Esophagus muscularis mucosa (tissue), 4 donors: Measurements from ENCODE around the gene PSMB7. TPM values are rescaled to one million over a fixed set of nuclear protein-coding genes. Genes with fewer than 3 reads are reported as not detected.
"Not testable (repeated sequence)": the region's sequence is repeated elsewhere in the genome, so short reads cannot be mapped to it uniquely, and the experiment has no call there.

Experiments used
- DNase-seq: peaks from one replicate; pipeline ENCODE4 v3.0.0-alpha.2; 2017; ENCODE audit errors: extremely low spot score
- H3K27ac ChIP-seq, 4 donors: fragments of 200-600 bp; sonication (generic); replicated peaks in 1 of 4; 1 replicate in 3 of 4; 2 replicates in 1 of 4; pipeline ENCODE4 v1.5.1; 2016 to 2019; ENCODE audit warnings: mild to moderate bottlenecking in 1 of 4
- H3K27me3 ChIP-seq, 4 donors: fragments of 200-600 bp; sonication (generic); one replicate each; pipeline versions ENCODE4 v1.5.1 to v1.6.0; 2016 to 2019
- H3K36me3 ChIP-seq, 4 donors: fragments of 200-600 bp; sonication (generic); one replicate each; pipeline ENCODE4 v1.5.1; 2016 to 2019
- H3K4me1 ChIP-seq, 4 donors: fragments of 200-600 bp; sonication (generic); one replicate each; pipeline ENCODE4 v1.5.1; 2016 to 2019
- H3K4me3 ChIP-seq, 4 donors: fragments of 200-600 bp; sonication (generic); 1 replicate in 2 of 4; 2 replicates in 2 of 4; pipeline ENCODE4 v1.5.1; 2016 to 2019; ENCODE audit warnings: mild to moderate bottlenecking in 4 of 4, moderate library complexity in 1 of 4
- H3K9me3 ChIP-seq, 4 donors: fragments of 200-600 bp; sonication (generic); 1 replicate in 3 of 4; 2 replicates in 1 of 4; pipeline ENCODE4 v1.5.1; 2016 to 2019
- CTCF ChIP-seq, 3 experiments: fragments of 200-600 bp in 2 of 3; fragments of 450-650 bp in 1 of 3; sonication (generic) in 2 of 3; IDR thresholded peaks; one replicate each; pipeline ENCODE4 v1.5.1; 2017 to 2019; ENCODE audit warnings: antibody characterized with exemption in 3 of 3, mild to moderate bottlenecking in 2 of 3, moderate library complexity in 1 of 3
- EP300 ChIP-seq: sonication (generic); formaldehyde crosslinking; IDR thresholded peaks from one replicate; pipeline ENCODE4 v1.6.1; 2017; ENCODE audit warnings: antibody characterized with exemption
- POLR2A ChIP-seq: fragments of 450-650 bp; IDR thresholded peaks from one replicate; pipeline ENCODE4 v1.6.1; 2017; ENCODE audit warnings: antibody characterized with exemption, moderate library complexity, mild to moderate bottlenecking, low read depth
- POLR2AphosphoS5 ChIP-seq, 2 donors: sonication (generic); formaldehyde crosslinking; IDR thresholded peaks; one replicate each; pipeline ENCODE4 v1.6.1; 2017; ENCODE audit warnings: antibody characterized with exemption in 2 of 2
- WGBS: methylation state at CpG from one replicate; pipeline ENCODE4 v1.1.5; 2018; 5-methylcytosine and 5-hydroxymethylcytosine counted together
- intact Hi-C: fragments of 100-400 bp; cut with DNase I; formaldehyde crosslinking; loops from one replicate; pipeline ENCODE4 v1.15.1; 2023
- total RNA-seq, 4 donors: library from RNA; depleted of rRNA; stranded (reverse); fragments of >200 nt; gene quantifications; one replicate each; pipeline versions ENCODE4 v1.1.0 to v1.2.1, GENCODE V29; 2016

The PSMB7 gene
- total RNA-seq, 4 donors from 2014 or later, result 105 to 124 (median 113) TPM

DNA sequence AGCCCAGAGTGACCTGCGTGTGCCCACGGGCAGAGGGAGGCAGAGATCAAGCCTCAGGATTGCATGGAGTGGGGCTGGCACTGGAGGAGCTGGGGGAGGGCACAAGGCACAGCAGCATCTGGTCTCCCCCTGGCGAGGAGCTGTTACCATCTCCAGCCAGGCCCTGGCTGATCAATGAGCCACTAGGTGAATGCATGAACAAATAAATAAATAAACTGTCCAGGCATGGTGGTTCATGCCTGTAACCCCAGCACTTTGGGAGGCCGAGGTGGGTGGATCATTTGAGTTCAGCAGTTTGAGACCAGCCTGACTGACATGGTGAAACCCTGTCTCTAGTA lies 14.3 kb upstream of the PSMB7 start:
- H3K27me3 ChIP-seq, result peaks cover 0 to 9% (median 0%) of the 10 kb centered on the region in 4 donors
- no peak overlapping the region for H3K4me3 ChIP-seq
- intact Hi-C loops, result no loop called here
- H3K4me1 ChIP-seq, result no peaks in the 10 kb centered on the region
- no peaks in the 10 kb centered on the region for H3K9me3 ChIP-seq
- 86% methylated on average over 2 of the region's 4 CpGs for WGBS
- H3K27ac ChIP-seq, result no peak overlapping the region
- H3K36me3 ChIP-seq, result no peaks in the 10 kb centered on the region
- peak; percentile 57 for DNase-seq
- no peak for TF ChIP-seq EP300
- TF ChIP-seq CTCF (IDR thresholded peaks at IDR 0.05), result no peak
- TF ChIP-seq POLR2AphosphoS5 (IDR thresholded peaks at IDR 0.05), result no peak
- TF ChIP-seq POLR2A, result no peak

DNA sequence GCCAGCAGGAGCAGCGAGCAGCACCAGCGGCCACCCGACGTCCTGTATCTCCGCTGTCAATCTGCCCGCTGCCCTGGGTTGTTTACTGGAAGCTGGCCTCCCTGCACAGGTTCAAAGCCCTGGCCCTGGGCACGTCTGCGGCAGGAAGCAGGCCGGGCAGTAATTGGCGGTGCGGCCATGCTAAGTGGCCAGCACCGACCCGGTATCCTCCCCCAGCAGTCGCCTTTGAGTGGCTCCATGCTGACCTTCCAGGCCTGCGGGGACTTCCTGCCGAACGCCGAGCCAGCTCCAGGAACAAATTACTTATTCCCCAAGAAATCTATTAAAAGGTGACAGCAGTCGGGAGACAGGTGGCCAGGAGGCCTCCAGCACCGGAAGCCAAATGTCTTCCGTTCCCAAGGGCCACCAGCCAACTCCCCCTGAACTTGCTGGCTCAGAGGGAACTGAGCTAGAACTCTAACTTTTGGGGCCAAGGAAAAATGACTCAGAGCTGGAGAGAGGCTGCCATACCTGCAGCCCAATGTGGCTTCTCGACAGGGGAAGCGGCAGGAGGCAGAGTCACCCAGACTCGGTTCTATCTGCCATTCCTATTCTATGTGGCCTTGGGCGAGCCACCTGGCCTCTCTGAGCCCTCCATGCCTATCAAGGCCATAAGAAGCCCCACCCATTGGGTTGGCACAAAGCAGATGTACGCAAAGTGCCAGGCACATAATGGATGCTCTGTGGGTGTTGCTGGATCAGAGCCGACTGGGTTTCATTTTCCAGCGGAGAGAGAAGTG lies 13.7 kb upstream of the PSMB7 start:
- no peak overlapping the region for H3K27ac ChIP-seq
- intact Hi-C loops, result no loop called here
- no peaks in the 10 kb centered on the region for H3K4me1 ChIP-seq
- 75% methylated on average over 24 of the region's 28 CpGs for WGBS
- H3K36me3 ChIP-seq, result no peaks in the 10 kb centered on the region
- TF ChIP-seq POLR2A (no peak), POLR2AphosphoS5 (IDR thresholded peaks at IDR 0.05) (no peak), CTCF (IDR thresholded peaks at IDR 0.05) (no peak), EP300 (no peak)
- H3K4me3 ChIP-seq, result no peak overlapping the region
- no peaks in the 10 kb centered on the region for H3K9me3 ChIP-seq
- DNase-seq, result peak; percentile 87
- peaks cover 0 to 9% (median 0%) of the 10 kb centered on the region in 4 donors for H3K27me3 ChIP-seq

GRCh38 chr9:124427281-124427680 lies 12.0 kb upstream of the PSMB7 start:
- no peaks in the 10 kb centered on the region for H3K4me1 ChIP-seq
- H3K27me3 ChIP-seq, result peaks cover 0 to 5% (median 0%) of the 10 kb centered on the region in 4 donors
- intact Hi-C loops, result no loop called here
- 74% methylated on average over 4 of the region's 4 CpGs for WGBS
- TF ChIP-seq CTCF (IDR thresholded peaks at IDR 0.05) (no peak), POLR2A (no peak), EP300 (no peak), POLR2AphosphoS5 (IDR thresholded peaks at IDR 0.05) (no peak)
- H3K4me3 ChIP-seq, result no peak overlapping the region
- H3K9me3 ChIP-seq, result no peaks in the 10 kb centered on the region
- no peaks in the 10 kb centered on the region for H3K36me3 ChIP-seq
- DNase-seq, result peak; percentile 75
- no peak overlapping the region for H3K27ac ChIP-seq

GRCh38 chr9:124426361-124426760 lies 11.1 kb upstream of the PSMB7 start:
- 91% methylated on average over 7 of the region's 7 CpGs for WGBS
- no peak overlapping the region for H3K27ac ChIP-seq
- intact Hi-C loops, result no loop called here
- no peaks in the 10 kb centered on the region for H3K9me3 ChIP-seq
- H3K27me3 ChIP-seq, result no peaks in the 10 kb centered on the region
- peak; percentile 53 for DNase-seq
- H3K36me3 ChIP-seq, result no peaks in the 10 kb centered on the region
- H3K4me3 ChIP-seq, result no peak overlapping the region
- peaks cover 0 to 3% (median under 1%) of the 10 kb centered on the region in 4 donors for H3K4me1 ChIP-seq
- no peak for TF ChIP-seq CTCF (IDR thresholded peaks at IDR 0.05)
- TF ChIP-seq POLR2A, result no peak
- no peak for TF ChIP-seq POLR2AphosphoS5 (IDR thresholded peaks at IDR 0.05)
- no peak for TF ChIP-seq EP300

DNA sequence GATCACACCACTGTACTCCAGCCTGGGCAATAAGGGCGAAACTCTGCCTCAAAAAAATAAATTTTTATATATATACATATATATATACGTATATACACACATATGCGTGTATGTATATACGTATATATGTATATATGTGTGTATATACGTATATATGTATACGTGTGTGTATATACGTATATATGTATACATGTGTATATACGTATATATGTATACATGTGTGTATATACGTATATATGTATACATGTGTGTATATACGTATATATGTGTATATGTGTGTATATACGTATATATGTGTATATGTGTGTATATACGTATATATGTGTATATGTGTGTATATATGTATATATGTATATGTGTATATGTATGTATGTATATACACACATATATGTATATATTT lies 10.5 kb upstream of the PSMB7 start:
- DNase-seq, H3K4me1 ChIP-seq, H3K27ac ChIP-seq, H3K4me3 ChIP-seq, H3K36me3 ChIP-seq, H3K9me3 ChIP-seq, intact Hi-C loops, H3K27me3 ChIP-seq: not testable (repeated sequence)
- 90% methylated on average over 12 of the region's 12 CpGs for WGBS
